HepG2 (cell line): ENCODE measurements around the gene SLC17A3. TPM values are rescaled to one million over a fixed set of nuclear protein-coding genes. Genes with fewer than 3 reads are reported as not detected.

ENCODE experiments used
- ATF6 ChIP-seq: sonication (generic); formaldehyde crosslinking; conservative IDR thresholded peaks from 2 replicates; pipeline ENCODE4 v1.4.0; 2020; ENCODE audit warnings: missing genetic modification reagents
- ETV6 ChIP-seq: sonication (generic); formaldehyde crosslinking; conservative IDR thresholded peaks from 2 replicates; pipeline ENCODE4 v1.4.0; 2020; ENCODE audit warnings: missing genetic modification reagents
- FOXP1 ChIP-seq, 2 experiments: fragments of 450-650 bp in 1 of 2; IDR thresholded peaks; 2 replicates each; pipeline ENCODE4 v1.6.1; 2017 to 2018; ENCODE audit warnings: antibody characterized with exemption in 1 of 2
- GABPB1 ChIP-seq: IDR thresholded peaks from 2 replicates; pipeline ENCODE4 v1.6.1; 2016; ENCODE audit warnings: mild to moderate bottlenecking, missing genetic modification reagents, moderate library complexity, missing compliant biosample characterization
- MTF1 ChIP-seq: sonication (generic); formaldehyde crosslinking; IDR thresholded peaks from 2 replicates; pipeline ENCODE4 v1.5.0; 2020; ENCODE audit warnings: missing genetic modification reagents
- MYNN ChIP-seq: sonication (generic); formaldehyde crosslinking; IDR thresholded peaks from 2 replicates; pipeline ENCODE4 v1.4.0; 2020; ENCODE audit warnings: mild to moderate bottlenecking, low read depth, missing genetic modification reagents
- NRL ChIP-seq: sonication (generic); formaldehyde crosslinking; IDR thresholded peaks from 2 replicates; pipeline ENCODE4 v1.5.0; 2020; ENCODE audit warnings: missing genetic modification reagents, mild to moderate bottlenecking, moderate library complexity, borderline replicate concordance
- PHF5A ChIP-seq: IDR thresholded peaks from one replicate; pipeline ENCODE4 v1.6.1; 2018; ENCODE audit warnings: low read depth, missing genetic modification reagents; ENCODE audit not compliant: unreplicated experiment
- RXRA ChIP-seq: sonication (generic); formaldehyde crosslinking; IDR thresholded peaks from 2 replicates; pipeline ENCODE4 v1.5.1; 2020; ENCODE audit warnings: missing genetic modification reagents
- SALL1 ChIP-seq: sonication (generic); formaldehyde crosslinking; IDR thresholded peaks from 2 replicates; pipeline ENCODE4 v1.8.0; 2022; ENCODE audit warnings: mild to moderate bottlenecking, missing genetic modification reagents
- SIN3A ChIP-seq: IDR thresholded peaks from 2 replicates; pipeline ENCODE4 v1.6.1; 2011; ENCODE audit warnings: low read depth, mild to moderate bottlenecking, control low read depth, low read length, borderline replicate concordance
- SNRNP70 ChIP-seq: fragments of 200-400 bp; formaldehyde crosslinking; IDR thresholded peaks from 2 replicates; pipeline ENCODE4 v1.6.1; 2017; ENCODE audit warnings: mild to moderate bottlenecking, low read depth, low read length, moderate library complexity
- SPEN ChIP-seq: sonication (generic); formaldehyde crosslinking; IDR thresholded peaks from 2 replicates; pipeline ENCODE4 v1.5.1; 2020; ENCODE audit warnings: low read depth, mild to moderate bottlenecking, missing genetic modification reagents
- ZBTB7B ChIP-seq: sonication (generic); formaldehyde crosslinking; IDR thresholded peaks from 2 replicates; pipeline ENCODE4 v1.4.0; 2020; ENCODE audit warnings: missing genetic modification reagents
- ZNF383 ChIP-seq: sonication (generic); formaldehyde crosslinking; IDR thresholded peaks from 2 replicates; pipeline ENCODE4 v1.4.0; 2020; ENCODE audit warnings: missing genetic modification reagents, mild to moderate bottlenecking, borderline replicate concordance
- ZNF574 ChIP-seq: sonication (generic); formaldehyde crosslinking; IDR thresholded peaks from 2 replicates; pipeline ENCODE4 v1.4.0; 2020; ENCODE audit warnings: missing genetic modification reagents
- ZNF672 ChIP-seq: sonication (generic); formaldehyde crosslinking; IDR thresholded peaks from 2 replicates; pipeline ENCODE4 v1.8.1; 2022; ENCODE audit warnings: missing genetic modification reagents
- ZNF710 ChIP-seq: sonication (generic); formaldehyde crosslinking; IDR thresholded peaks from 2 replicates; pipeline ENCODE4 v1.5.0; 2020; ENCODE audit warnings: mild to moderate bottlenecking, missing genetic modification reagents, borderline replicate concordance
- ZNF749 ChIP-seq: sonication (generic); formaldehyde crosslinking; IDR thresholded peaks from 2 replicates; pipeline ENCODE4 v1.8.0; 2022; ENCODE audit warnings: mild to moderate bottlenecking, missing genetic modification reagents, moderate library complexity, borderline replicate concordance
- ZNF790 ChIP-seq: sonication (generic); formaldehyde crosslinking; IDR thresholded peaks from 2 replicates; pipeline ENCODE4 v1.8.0; 2022; ENCODE audit warnings: missing genetic modification reagents, mild to moderate bottlenecking, borderline replicate concordance
- polyA plus RNA-seq, 8 experiments: library from polyadenylated mRNA; depleted of rRNA in 3 of 8; stranded (reverse) in 7 of 8; unstranded in 1 of 8; fragments of >200 nt; fragmentation: Illumina TruSeq in 4 of 8; extraction: Trizol in 4 of 8; gene quantifications; 2 replicates each; pipeline versions ENCODE4 v1.2.1 to v1.2.3, GENCODE V29; 2011 to 2016; ENCODE audit warnings: low read depth in 4 of 8, missing spikeins in 1 of 8, mixed read lengths in 1 of 8; ENCODE audit not compliant: insufficient read depth in 1 of 8
- total RNA-seq, 5 experiments: library from RNA; depleted of rRNA; stranded (reverse); fragments of >200 nt; fragmentation: Illumina TruSeq; extraction: Trizol; gene quantifications; 2 replicates each; pipeline ENCODE4 v1.2.3, GENCODE V29; 2016; ENCODE audit warnings: low read depth in 1 of 5

Gene SLC17A3
- total and polyA plus RNA-seq, 2 of the 13 experiments (the other 11 are each of a cell fraction or from before 2014, with no cell fraction given) = 0.09 to 0.11 TPM

- TF ChIP-seq ZNF790 (CRISPR knock-in tag) = no peak
- peak; percentile 75 for TF ChIP-seq ZNF574 (CRISPR knock-in tag)
- TF ChIP-seq ZNF383 (CRISPR knock-in tag) = no peak
- TF ChIP-seq ATF6 = no peak
- TF ChIP-seq SNRNP70 = no peak
- no peak for TF ChIP-seq ZNF672 (CRISPR knock-in tag)
- no peak for TF ChIP-seq MTF1 (CRISPR knock-in tag)
- TF ChIP-seq ETV6 (CRISPR knock-in tag) = no peak
- TF ChIP-seq PHF5A (CRISPR knock-in tag) = no peak
- TF ChIP-seq SPEN = peak; percentile 94; the same call in 1 of the 2 replicates
- no peak for TF ChIP-seq ZNF710 (CRISPR knock-in tag)
- peak; percentile 36; the same call in 1 of the 2 replicates for TF ChIP-seq GABPB1 (CRISPR knock-in tag)
- TF ChIP-seq ZBTB7B (CRISPR knock-in tag) = no peak
- no peak for TF ChIP-seq SIN3A
- TF ChIP-seq RXRA (CRISPR knock-in tag) = no peak
- no peak for TF ChIP-seq MYNN (CRISPR knock-in tag)
- no peak for TF ChIP-seq FOXP1 (IDR thresholded peaks at IDR 0.05)
- peak; percentile 35; the same call in 1 of the 2 replicates for TF ChIP-seq FOXP1 (CRISPR knock-in tag; IDR thresholded peaks at IDR 0.05)
- TF ChIP-seq ZNF749 (CRISPR knock-in tag) = no peak
- peak; percentile 79 for TF ChIP-seq SALL1 (CRISPR knock-in tag)
- TF ChIP-seq NRL = no peak
These were observed 38.4 kb downstream of the SLC17A3 start (continued) for GRCh38 chr6:25835442-25836283.
